Naive thymus-derived CD4-positive, alpha-beta T cell (primary cell): ENCODE data around the gene MPP4. TPM values are rescaled to one million over a fixed set of nuclear protein-coding genes. Genes with fewer than 3 reads are reported as not detected.

Experiments used
- ATAC-seq: fragments of 150-1000 bp; cut with Tn5 transposase; 2 replicates; pipeline ENCODE4 v1.10.0; 2021; ENCODE audit warnings: mild to moderate bottlenecking, moderate library complexity
- CTCF ChIA-PET: fragments of 350-600 bp; sonication (Branson Sonifier 250); formaldehyde crosslinking; loops from one replicate; lab custom pipeline; 2021; ENCODE audit warnings: antibody characterized with exemption; lab: Charles Lee
- POLR2A ChIA-PET: fragments of 350-600 bp; sonication (Branson Sonifier 250); formaldehyde crosslinking; loops from one replicate; lab custom pipeline; 2021; ENCODE audit warnings: antibody characterized with exemption, inconsistent platforms; lab: Charles Lee
- DNase-seq, 9 donors: peaks; one replicate each; pipeline versions ENCODE4 v3.0.0 to v3.0.0-alpha.2; 2020 to 2022; ENCODE audit warnings: mixed read lengths in 1 of 9
- H3K27ac ChIP-seq: one replicate; pipeline ENCODE4 v1.7.0; 2013; ENCODE audit warnings: mild to moderate bottlenecking, low read depth, low read length, moderate library complexity
- H3K27me3 ChIP-seq, 2 donors: one replicate each; pipeline ENCODE4 v1.7.0; 2013; ENCODE audit warnings: low read length in 2 of 2, mild to moderate bottlenecking in 2 of 2, moderate library complexity in 2 of 2; ENCODE audit not compliant: control insufficient read depth in 2 of 2, insufficient read depth in 2 of 2
- H3K36me3 ChIP-seq, 3 experiments: 1 replicate in 2 of 3; 2 replicates in 1 of 3; pipeline ENCODE4 v1.7.0; 2013; ENCODE audit warnings: low read length in 3 of 3, mild to moderate bottlenecking in 3 of 3, moderate library complexity in 1 of 3; ENCODE audit not compliant: insufficient read depth in 3 of 3, control insufficient read depth in 2 of 3
- H3K4me1 ChIP-seq, 2 donors: one replicate each; pipeline ENCODE4 v1.7.0; 2013; ENCODE audit warnings: low read length in 2 of 2, mild to moderate bottlenecking in 2 of 2, moderate library complexity in 1 of 2; ENCODE audit not compliant: control insufficient read depth in 2 of 2, insufficient read depth in 2 of 2
- H3K4me3 ChIP-seq: 2 replicates; pipeline ENCODE4 v1.7.0; 2013; ENCODE audit warnings: mild to moderate bottlenecking, low read length
- H3K9me3 ChIP-seq, 3 experiments: 1 replicate in 2 of 3; 2 replicates in 1 of 3; pipeline ENCODE4 v1.7.0; 2013; ENCODE audit warnings: low read length in 3 of 3; ENCODE audit not compliant: control insufficient read depth in 2 of 3
- H3K27ac Mint-ChIP-seq, 9 donors: one replicate each; pipeline ENCODE4 v1.8.0; 2020 to 2022; ENCODE audit warnings: mixed read lengths in 9 of 9, mild to moderate bottlenecking in 8 of 9, moderate library complexity in 5 of 9, inconsistent platforms in 2 of 9
- H3K27me3 Mint-ChIP-seq, 5 donors: one replicate each; pipeline ENCODE4 v1.8.0; 2021 to 2022; ENCODE audit warnings: mixed read lengths in 5 of 5, mild to moderate bottlenecking in 1 of 5
- H3K36me3 Mint-ChIP-seq, 5 donors: one replicate each; pipeline ENCODE4 v1.8.0; 2020 to 2022; ENCODE audit warnings: mixed read lengths in 5 of 5, mild to moderate bottlenecking in 3 of 5, inconsistent platforms in 1 of 5
- H3K4me1 Mint-ChIP-seq, 7 donors: one replicate each; pipeline ENCODE4 v1.8.0; 2020 to 2022; ENCODE audit warnings: mixed read lengths in 7 of 7, mild to moderate bottlenecking in 3 of 7, inconsistent platforms in 1 of 7
- H3K4me3 Mint-ChIP-seq, 10 donors: one replicate each; pipeline ENCODE4 v1.8.0; 2020 to 2022; ENCODE audit warnings: mild to moderate bottlenecking in 10 of 10, mixed read lengths in 10 of 10, moderate library complexity in 6 of 10, inconsistent platforms in 2 of 10
- H3K9me3 Mint-ChIP-seq, 11 donors: one replicate each; pipeline ENCODE4 v1.8.0; 2020 to 2022; ENCODE audit warnings: mixed read lengths in 11 of 11, mild to moderate bottlenecking in 4 of 11, inconsistent platforms in 1 of 11, moderate library complexity in 1 of 11
- intact Hi-C, 2 donors: fragments of 100-400 bp; cut with micrococcal nuclease; formaldehyde crosslinking; loops; one replicate each; pipeline ENCODE4 v1.15.1; 2023
- polyA plus RNA-seq, 2 donors: library from polyadenylated mRNA; unstranded; fragments of 300-500 nt; fragmentation: Illumina TruSeq; gene quantifications; one replicate each; pipeline ENCODE4 v1.2.3, GENCODE V29; 2021
- total RNA-seq, 6 experiments: library from RNA in 5 of 6; stranded (reverse) in 5 of 6; gene quantifications; 1 replicate in 5 of 6; 2 replicates in 1 of 6; pipeline ENCODE4 v1.2.3 and lab custom pipeline; 2021 to 2026

The MPP4 gene
- total and polyA plus RNA-seq, 7 experiments from 2014 or later, result 0.12 to 0.47 TPM; not detected in 5

GRCh38 chr2:201701646-201702045, 3.2 kb upstream of the MPP4 start:
- no peak overlapping the region for H3K4me3 ChIP-seq
- no peak overlapping the region for H3K27ac Mint-ChIP-seq
- no peaks in the 10 kb centered on the region for H3K4me1 ChIP-seq
- peaks cover 0 to 3% (median under 1%) of the 10 kb centered on the region in 7 donors for H3K4me1 Mint-ChIP-seq
- no peaks in the 10 kb centered on the region for H3K9me3 Mint-ChIP-seq
- H3K4me3 Mint-ChIP-seq, result no peak overlapping the region
- no peaks in the 10 kb centered on the region for H3K9me3 ChIP-seq
- ChIA-PET POLR2A (no interaction called here), CTCF (no interaction called here)
- intact Hi-C loops, result no loop called here
- no peak for ATAC-seq
- H3K27me3 ChIP-seq, result no peaks in the 10 kb centered on the region
- no peak for DNase-seq
- H3K27ac ChIP-seq, result no peak overlapping the region
- no peaks in the 10 kb centered on the region for H3K27me3 Mint-ChIP-seq
- peaks cover 0 to 18% (median 6%) of the 10 kb centered on the region in 3 experiments for H3K36me3 ChIP-seq
- peaks cover 0 to 43% (median 17%) of the 10 kb centered on the region in 5 donors for H3K36me3 Mint-ChIP-seq

- CTCF ChIA-PET, result interaction anchor here (0.6 kb wide), 1 partner anchor 335 kb away, joined by 4 read pairs; no protein-coding TSS in a partner anchor
- POLR2A ChIA-PET, result no interaction called here
- Mint-ChIP-seq H3K27ac (no peak overlapping the region), H3K36me3 (peaks cover 0 to 30% (median 12%) of the 10 kb centered on the region in 5 donors), H3K4me3 (no peak overlapping the region), H3K4me1 (peaks cover 0 to 3% (median 0%) of the 10 kb centered on the region in 7 donors), H3K9me3 (no peaks in the 10 kb centered on the region), H3K27me3 (peaks cover 0 to 3% (median 0%) of the 10 kb centered on the region in 5 donors)
- Histone ChIP-seq H3K27me3 (no peaks in the 10 kb centered on the region), H3K9me3 (no peaks in the 10 kb centered on the region), H3K4me1 (no peaks in the 10 kb centered on the region), H3K36me3 (peaks cover 0 to 13% (median 0%) of the 10 kb centered on the region in 3 experiments), H3K4me3 (no peak overlapping the region), H3K27ac (no peak overlapping the region)
- intact Hi-C loops, result no loop called here
- ATAC-seq, result no peak
- DNase-seq, result no peak
Observed at GRCh38 chr2:201699416-201699815, 972 bp upstream of the MPP4 start.

GRCh38 chr2:201697899-201698298, 545 bp downstream of the MPP4 start:
- H3K27me3 ChIP-seq, result no peaks in the 10 kb centered on the region
- no peak overlapping the region for H3K27ac ChIP-seq
- no peaks in the 10 kb centered on the region for H3K4me1 ChIP-seq
- no peak overlapping the region for H3K4me3 ChIP-seq
- no peak overlapping the region for H3K27ac Mint-ChIP-seq
- peaks cover 0 to 8% (median 0%) of the 10 kb centered on the region in 3 experiments for H3K36me3 ChIP-seq
- CTCF ChIA-PET, result no interaction called here
- no peaks in the 10 kb centered on the region for H3K9me3 Mint-ChIP-seq
- no peaks in the 10 kb centered on the region for H3K9me3 ChIP-seq
- DNase-seq, result no peak
- peaks cover 0 to 3% (median 0%) of the 10 kb centered on the region in 7 donors for H3K4me1 Mint-ChIP-seq
- intact Hi-C loops, result no loop called here
- H3K36me3 Mint-ChIP-seq, result peaks cover 0 to 19% (median 2%) of the 10 kb centered on the region in 5 donors
- ATAC-seq, result no peak
- H3K4me3 Mint-ChIP-seq, result no peak overlapping the region
- H3K27me3 Mint-ChIP-seq, result peaks cover 0 to 7% (median under 1%) of the 10 kb centered on the region in 5 donors
- POLR2A ChIA-PET, result interaction anchor here (0.6 kb wide), 1 partner anchor 132 kb away, joined by 3 read pairs; no protein-coding TSS in a partner anchor

- Mint-ChIP-seq H3K4me3 (no peak overlapping the region), H3K4me1 (peaks cover 0 to 3% (median 0%) of the 10 kb centered on the region in 7 donors), H3K27ac (no peak overlapping the region), H3K36me3 (peaks cover 0 to 12% (median 2%) of the 10 kb centered on the region in 5 donors), H3K9me3 (no peaks in the 10 kb centered on the region), H3K27me3 (peaks cover 0 to 7% (median 2%) of the 10 kb centered on the region in 5 donors)
- no peak overlapping the region for H3K4me3 ChIP-seq
- DNase-seq (no peak), ATAC-seq (no peak)
- ChIA-PET CTCF (interaction anchor here (0.7 kb wide), 1 partner anchor 1214 kb away, joined by 3 read pairs; no protein-coding TSS in a partner anchor), POLR2A (no interaction called here)
- peaks cover 0 to 8% (median 0%) of the 10 kb centered on the region in 3 experiments for H3K36me3 ChIP-seq
- H3K4me1 ChIP-seq, result no peaks in the 10 kb centered on the region
- intact Hi-C loops, result no loop called here
- no peaks in the 10 kb centered on the region for H3K9me3 ChIP-seq
- no peak overlapping the region for H3K27ac ChIP-seq
- H3K27me3 ChIP-seq, result no peaks in the 10 kb centered on the region
Observed at GRCh38 chr2:201696151-201696659, 2.2 kb downstream of the MPP4 start.

GRCh38 chr2:201685156-201685555, 13.3 kb downstream of the MPP4 start:
- intact Hi-C loops, result no loop called here
- H3K4me3 Mint-ChIP-seq, result no peak overlapping the region
- H3K27me3 Mint-ChIP-seq, result peaks cover 12 to 20% (median 15%) of the 10 kb centered on the region in 5 donors
- H3K4me1 Mint-ChIP-seq, result no peaks in the 10 kb centered on the region
- ChIA-PET CTCF (no interaction called here), POLR2A (no interaction called here)
- ATAC-seq, result no peak
- Histone ChIP-seq H3K36me3 (no peaks in the 10 kb centered on the region), H3K9me3 (no peaks in the 10 kb centered on the region), H3K4me3 (no peak overlapping the region), H3K27ac (no peak overlapping the region), H3K27me3 (no peaks in the 10 kb centered on the region), H3K4me1 (no peaks in the 10 kb centered on the region)
- H3K36me3 Mint-ChIP-seq, result peaks cover 0 to 4% (median 0%) of the 10 kb centered on the region in 5 donors
- no peak for DNase-seq
- no peak overlapping the region for H3K27ac Mint-ChIP-seq
- H3K9me3 Mint-ChIP-seq, result no peaks in the 10 kb centered on the region

GRCh38 chr2:201680743-201681142, 17.7 kb downstream of the MPP4 start:
- Mint-ChIP-seq H3K9me3 (no peaks in the 10 kb centered on the region), H3K27me3 (peaks cover 4 to 15% (median 11%) of the 10 kb centered on the region in 5 donors), H3K27ac (no peak overlapping the region), H3K36me3 (peaks cover 0 to 4% (median 0%) of the 10 kb centered on the region in 5 donors), H3K4me1 (no peaks in the 10 kb centered on the region), H3K4me3 (no peak overlapping the region)
- H3K27me3 ChIP-seq, result no peaks in the 10 kb centered on the region
- no peak overlapping the region for H3K4me3 ChIP-seq
- intact Hi-C loops, result no loop called here
- H3K27ac ChIP-seq, result no peak overlapping the region
- DNase-seq (no peak), ATAC-seq (no peak)
- H3K36me3 ChIP-seq, result no peaks in the 10 kb centered on the region
- POLR2A ChIA-PET, result no interaction called here
- no peaks in the 10 kb centered on the region for H3K9me3 ChIP-seq
- no peaks in the 10 kb centered on the region for H3K4me1 ChIP-seq
- CTCF ChIA-PET, result interaction anchor here (0.6 kb wide), 1 partner anchor 422 kb away, joined by 3 read pairs; no protein-coding TSS in a partner anchor

GRCh38 chr2:201678401-201678800, 20.0 kb downstream of the MPP4 start:
- ChIA-PET POLR2A (no interaction called here), CTCF (interaction anchor here (1.8 kb wide), 1 partner anchor 11 kb away, joined by 5 read pairs; no protein-coding TSS in a partner anchor)
- peaks cover 0 to 4% (median 0%) of the 10 kb centered on the region in 5 donors for H3K36me3 Mint-ChIP-seq
- Histone ChIP-seq H3K36me3 (no peaks in the 10 kb centered on the region), H3K4me1 (no peaks in the 10 kb centered on the region), H3K9me3 (no peaks in the 10 kb centered on the region), H3K4me3 (no peak overlapping the region), H3K27me3 (no peaks in the 10 kb centered on the region), H3K27ac (no peak overlapping the region)
- intact Hi-C loops, result no loop called here
- H3K27me3 Mint-ChIP-seq, result peaks cover 4 to 11% (median 9%) of the 10 kb centered on the region in 5 donors
- no peak overlapping the region for H3K27ac Mint-ChIP-seq
- H3K4me1 Mint-ChIP-seq, result no peaks in the 10 kb centered on the region
- no peaks in the 10 kb centered on the region for H3K9me3 Mint-ChIP-seq
- no peak overlapping the region for H3K4me3 Mint-ChIP-seq
- ATAC-seq (no peak), DNase-seq (no peak)
